Suprapubic skin (tissue), 4 donors: Measurements from ENCODE around the gene ACTR10. TPM values are rescaled to one million over a fixed set of nuclear protein-coding genes. Genes with fewer than 3 reads are reported as not detected.

Source experiments
- DNase-seq, 2 donors: peaks; one replicate each; pipeline ENCODE4 v3.0.0-alpha.2; 2019; ENCODE audit warnings: low spot score in 2 of 2
- H3K27ac ChIP-seq: fragments of 200-600 bp; sonication (generic); one replicate; pipeline ENCODE4 v1.5.1; 2019
- H3K27me3 ChIP-seq: fragments of 200-600 bp; sonication (generic); one replicate; pipeline ENCODE4 v1.5.1; 2019
- H3K36me3 ChIP-seq: fragments of 200-600 bp; sonication (generic); one replicate; pipeline ENCODE4 v1.5.1; 2019
- H3K4me1 ChIP-seq: fragments of 200-600 bp; sonication (generic); one replicate; pipeline ENCODE4 v1.5.1; 2019
- H3K4me3 ChIP-seq: fragments of 200-600 bp; sonication (generic); one replicate; pipeline ENCODE4 v1.5.1; 2019; ENCODE audit warnings: mild to moderate bottlenecking
- H3K9me3 ChIP-seq: fragments of 200-600 bp; sonication (generic); one replicate; pipeline ENCODE4 v1.5.1; 2019
- CTCF ChIP-seq, 2 donors: fragments of 200-600 bp in 1 of 2; fragments of 450-650 bp in 1 of 2; sonication (generic) in 1 of 2; IDR thresholded peaks; one replicate each; pipeline ENCODE4 v1.5.1; 2016 to 2019; ENCODE audit warnings: antibody characterized with exemption in 2 of 2, mild to moderate bottlenecking in 1 of 2, moderate library complexity in 1 of 2
- EP300 ChIP-seq: sonication (generic); formaldehyde crosslinking; IDR thresholded peaks from one replicate; pipeline ENCODE4 v1.6.1; 2017; ENCODE audit warnings: antibody characterized with exemption
- POLR2A ChIP-seq, 2 donors: fragments of 450-650 bp; IDR thresholded peaks; one replicate each; pipeline ENCODE4 v1.6.1; 2017; ENCODE audit warnings: antibody characterized with exemption in 2 of 2, mild to moderate bottlenecking in 2 of 2, moderate library complexity in 2 of 2
- POLR2AphosphoS5 ChIP-seq, 3 donors: sonication (generic); formaldehyde crosslinking; IDR thresholded peaks; one replicate each; pipeline ENCODE4 v1.6.1; 2017; ENCODE audit warnings: antibody characterized with exemption in 3 of 3
- WGBS: methylation state at CpG from one replicate; pipeline ENCODE4 v1.1.5; 2018; 5-methylcytosine and 5-hydroxymethylcytosine counted together
- total RNA-seq, 4 donors: library from RNA; depleted of rRNA; stranded (reverse); fragments of >200 nt; gene quantifications; one replicate each; pipeline ENCODE4 v1.1.0, GENCODE V29; 2016

Gene ACTR10
- 10 to 100 TPM; 39.3 to 66.9 (median 54.8) TPM for total RNA-seq

- 1% methylated on average over 25 of the region's 78 CpGs for WGBS
- Histone ChIP-seq H3K36me3 (peaks cover 7% of the 10 kb centered on the region), H3K4me3 (peak within 1 kb of the TSS; percentile 96), H3K27ac (peak within 1 kb of the TSS; percentile 97), H3K9me3 (no peaks in the 10 kb centered on the region), H3K4me1 (peaks cover 18% of the 10 kb centered on the region), H3K27me3 (no peaks in the 10 kb centered on the region)
- TF ChIP-seq EP300 (no peak), POLR2A (IDR thresholded peaks at IDR 0.05) (peak in 1 of 2 donors; percentile 28), POLR2AphosphoS5 (IDR thresholded peaks at IDR 0.05) (peak in 2 of 3 donors; percentile 8 to 79), CTCF (IDR thresholded peaks at IDR 0.05) (no peak)
- DNase-seq = peak; percentile 88 to 92
Measured at GRCh38 chr14:58199726-58200479, at the start of gene ACTR10. Gene ACTR10, plus strand, starts transcription at chr14:58200149. Its CDS starts 69 bp downstream, at chr14:58200218.

DNA sequence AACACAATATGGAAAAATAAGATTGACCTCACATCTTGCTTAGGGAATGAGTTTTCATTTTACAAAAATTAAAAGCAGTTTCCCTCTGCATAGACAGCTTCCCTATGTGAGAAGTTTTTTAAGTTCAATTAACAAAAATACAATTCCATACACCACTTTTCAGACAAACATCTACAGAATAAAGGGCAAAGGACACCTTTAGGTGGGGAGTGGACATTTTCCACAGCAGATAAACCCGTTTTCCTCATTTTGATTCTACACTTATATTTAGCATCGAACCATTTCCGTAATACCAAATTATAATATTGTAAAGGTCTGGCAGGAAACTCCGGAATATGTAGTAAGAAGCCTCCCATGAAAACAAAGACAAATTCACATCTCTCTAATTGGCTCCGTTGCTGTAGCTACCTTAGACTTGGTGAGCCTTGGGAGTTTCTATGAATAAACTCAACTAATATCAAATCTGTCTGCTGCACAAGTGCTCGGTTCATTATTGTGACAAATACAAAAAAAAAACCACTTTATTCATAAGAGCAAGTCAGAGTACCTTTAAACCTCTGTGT is 49.6 kb upstream of the ACTR10 start:
- no peak overlapping the region for H3K4me3 ChIP-seq
- no peaks in the 10 kb centered on the region for H3K9me3 ChIP-seq
- 81% methylated on average over 6 of the region's 6 CpGs for WGBS
- peaks cover 15% of the 10 kb centered on the region for H3K4me1 ChIP-seq
- no peak overlapping the region for H3K27ac ChIP-seq
- DNase-seq = no peak
- H3K27me3 ChIP-seq = peaks cover 7% of the 10 kb centered on the region
- H3K36me3 ChIP-seq = no peaks in the 10 kb centered on the region
- no peak for TF ChIP-seq CTCF (IDR thresholded peaks at IDR 0.05)
- no peak for TF ChIP-seq POLR2A (IDR thresholded peaks at IDR 0.05)
- no peak for TF ChIP-seq EP300
- no peak for TF ChIP-seq POLR2AphosphoS5 (IDR thresholded peaks at IDR 0.05)

- peak overlapping the region; percentile 36 for H3K27ac ChIP-seq
- peaks cover 7% of the 10 kb centered on the region for H3K27me3 ChIP-seq
- DNase-seq = no peak
- WGBS = 1% methylated on average over 30 of the region's 56 CpGs
- no peaks in the 10 kb centered on the region for H3K36me3 ChIP-seq
- TF ChIP-seq POLR2AphosphoS5 (IDR thresholded peaks at IDR 0.05) = no peak
- no peak for TF ChIP-seq CTCF (IDR thresholded peaks at IDR 0.05)
- TF ChIP-seq POLR2A (IDR thresholded peaks at IDR 0.05) = no peak
- no peak for TF ChIP-seq EP300
- H3K4me1 ChIP-seq = peaks cover 15% of the 10 kb centered on the region
- peak overlapping the region; percentile 81 for H3K4me3 ChIP-seq
- H3K9me3 ChIP-seq = no peaks in the 10 kb centered on the region
Measured at GRCh38 chr14:58151133-58152013, 48.6 kb upstream of the ACTR10 start.

GRCh38 chr14:58152014-58152857 is 47.7 kb upstream of the ACTR10 start, which contains the start of gene ARMH4:
Gene ARMH4, minus strand, starts transcription at chr14:58152213. Its CDS starts 12,855 bp downstream, at chr14:58139358.
- TF ChIP-seq EP300 (no peak), POLR2AphosphoS5 (IDR thresholded peaks at IDR 0.05) (no peak), POLR2A (IDR thresholded peaks at IDR 0.05) (no peak), CTCF (IDR thresholded peaks at IDR 0.05) (peak in 1 of 2 donors; percentile 12)
- H3K4me3 ChIP-seq = peak within 1 kb of the TSS; percentile 81
- no peaks in the 10 kb centered on the region for H3K9me3 ChIP-seq
- peak; percentile 85 to 89 for DNase-seq
- peaks cover 15% of the 10 kb centered on the region for H3K4me1 ChIP-seq
- WGBS = 9% methylated on average over 4 of the region's 70 CpGs
- no peaks in the 10 kb centered on the region for H3K36me3 ChIP-seq
- peak within 1 kb of the TSS; percentile 36 for H3K27ac ChIP-seq
- peaks cover 7% of the 10 kb centered on the region for H3K27me3 ChIP-seq
